ENCODE data around the gene MB.

MB gene

GRCh38 chr22:35587447-35587870 lies 29.7 kb downstream of the MB start (continued):
- TF ChIP-seq PRDM4 (tag by site-specific recombination; IDR thresholded peaks at IDR 0.05), result no peak
- no peak for TF ChIP-seq SALL2 (tag by site-specific recombination; IDR thresholded peaks at IDR 0.05; ENCODE audit: borderline replicate concordance)
- TF ChIP-seq ZNF791 (tag by site-specific recombination; IDR thresholded peaks at IDR 0.05), result no peak
- TF ChIP-seq ZNF280C (tag by site-specific recombination; IDR thresholded peaks at IDR 0.05), result no peak

GRCh38 chr22:35586771-35587170 lies 30.4 kb downstream of the MB start:
- no peak overlapping the region for H3K4me3 ChIP-seq (ENCODE audit: low read depth, low read length)
- ChIA-PET POLR2A (no interaction called here), CTCF (interaction anchor here (0.6 kb wide), 1 partner anchor 17 kb away, joined by 3 read pairs; no protein-coding TSS in a partner anchor)
- no peak overlapping the region for H3K27ac ChIP-seq (ENCODE audit: extremely low read depth, low read depth, low read length)
- H3K36me3 ChIP-seq (ENCODE audit: control insufficient read depth in 2 of 2, insufficient read depth in 1 of 2, low read length in 2 of 2), result no peaks in the 10 kb centered on the region
- peaks cover 7% of the 10 kb centered on the region; the same call in 1 of the 2 replicates for H3K4me1 ChIP-seq (ENCODE audit: control insufficient read depth, insufficient read depth, low read length)
- H3K9me3 ChIP-seq (ENCODE audit: control insufficient read depth, insufficient read depth, low read depth, low read length), result no peaks in the 10 kb centered on the region
- TF ChIP-seq ZNF514 (tag by site-specific recombination; IDR thresholded peaks at IDR 0.05), result no peak
- no peak for TF ChIP-seq ZBTB26 (tag by site-specific recombination; optimal IDR thresholded peaks at IDR 0.05)
- TF ChIP-seq SP2 (tag by site-specific recombination; IDR thresholded peaks at IDR 0.05), result no peak
- no peak for TF ChIP-seq ZNF621 (tag by site-specific recombination; IDR thresholded peaks at IDR 0.05)
- no peak for TF ChIP-seq ZNF664 (tag by site-specific recombination; IDR thresholded peaks at IDR 0.05)
- TF ChIP-seq ZNF473 (tag by site-specific recombination; IDR thresholded peaks at IDR 0.05), result no peak

- ChIA-PET CTCF (interaction anchor here (0.5 to 6.1 kb wide), 54 partner anchors 9 to 554 kb away, joined by 3 to 103 read pairs (median 4); partner anchors contain the start of gene RASD2), POLR2A (no interaction called here)
- Histone ChIP-seq H3K4me1 (ENCODE audit: control insufficient read depth, insufficient read depth, low read length) (no peaks in the 10 kb centered on the region), H3K27ac (ENCODE audit: extremely low read depth, low read depth, low read length) (no peak overlapping the region), H3K4me3 (ENCODE audit: low read depth, low read length) (no peak overlapping the region), H3K36me3 (ENCODE audit: control insufficient read depth in 2 of 2, insufficient read depth in 1 of 2, low read length in 2 of 2) (no peaks in the 10 kb centered on the region), H3K9me3 (ENCODE audit: control insufficient read depth, insufficient read depth, low read depth, low read length) (no peaks in the 10 kb centered on the region)
- TF ChIP-seq SCRT2 (tag by site-specific recombination; IDR thresholded peaks at IDR 0.05), result peak; percentile 99
- TF ChIP-seq IKZF3 (tag by site-specific recombination; IDR thresholded peaks at IDR 0.05), result peak; percentile 76
- 0 out of 2 replicates have a peak, but pooled peaks have one; percentile 28 for TF ChIP-seq ZEB2 (tag by site-specific recombination; IDR thresholded peaks at IDR 0.05)
- peak; percentile 90 for TF ChIP-seq GLIS2 (tag by site-specific recombination; IDR thresholded peaks at IDR 0.05)
- peak; percentile 74 for TF ChIP-seq EGR2 (tag by site-specific recombination; IDR thresholded peaks at IDR 0.05; ENCODE audit: low read depth)
- TF ChIP-seq ZNF555 (tag by site-specific recombination; conservative IDR thresholded peaks at IDR 0.05), result no peak
- TF ChIP-seq ZNF280D (tag by site-specific recombination; IDR thresholded peaks at IDR 0.05), result no peak
- TF ChIP-seq CTCF (tag by site-specific recombination; IDR thresholded peaks at IDR 0.05), result peak; percentile 78
- peak; percentile 74; the same call in 1 of the 2 replicates for TF ChIP-seq ZIC2 (tag by site-specific recombination; IDR thresholded peaks at IDR 0.05)
- 0 out of 2 replicates have a peak, but pooled peaks have one; percentile 20 for TF ChIP-seq ZNF341 (tag by site-specific recombination; IDR thresholded peaks at IDR 0.05; ENCODE audit: low read depth)
Measured at GRCh38 chr22:35582861-35583670, 34.1 kb downstream of the MB start.

Measured in HEK293 (cell line).